ENCODE measurements around the gene PGBD1.

DNA sequence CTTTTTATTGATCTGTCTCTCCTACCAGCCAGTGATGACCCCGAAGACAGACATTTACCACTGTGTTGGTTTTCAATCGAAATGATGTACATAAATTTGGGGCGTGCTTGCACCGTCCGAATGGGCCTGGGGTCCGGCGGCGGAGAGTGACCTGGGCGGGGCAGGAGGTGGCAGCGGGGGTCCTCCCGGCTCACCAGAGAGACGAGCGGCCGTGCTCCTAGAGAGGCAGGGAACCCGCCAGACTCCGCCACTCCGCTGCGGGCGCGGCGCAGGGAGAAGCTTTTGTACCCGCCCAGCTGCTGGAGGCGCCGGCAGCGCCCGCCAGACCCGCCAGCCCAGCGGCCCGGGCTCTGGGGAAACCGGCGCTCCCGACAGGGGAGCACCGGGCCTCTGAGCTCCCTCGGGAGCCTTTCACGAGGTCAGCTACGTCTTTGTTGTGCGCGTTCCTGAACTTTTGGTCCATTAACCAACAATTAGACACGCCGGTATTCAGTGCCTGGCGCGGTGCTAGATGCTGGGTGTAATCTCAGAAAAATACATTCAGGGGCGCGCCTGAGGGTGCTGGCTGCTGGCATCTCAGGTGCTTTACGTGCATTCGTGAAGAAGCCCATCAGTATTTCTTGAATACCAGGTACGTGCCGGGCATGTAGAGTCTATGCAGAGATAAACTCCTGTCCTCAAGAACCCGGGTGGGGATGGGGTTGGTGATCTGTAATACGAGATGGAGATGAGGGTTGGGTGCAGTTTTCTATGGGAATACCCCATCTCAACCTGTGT lies at the start of gene PGBD1:
- no peak for TF ChIP-seq EZH2 (IDR thresholded peaks at IDR 0.05; ENCODE audit: insufficient read depth, low read length)
- no peak for TF ChIP-seq CTCF (IDR thresholded peaks at IDR 0.05; ENCODE audit: insufficient read depth, low read depth, low read length)
